A673 (cell line): ENCODE measurements around the gene TDRD5. TPM values are rescaled to one million over a fixed set of nuclear protein-coding genes. Genes with fewer than 3 reads are reported as not detected.

ENCODE experiments used
- BruUV-seq: library from RNA; stranded (reverse); fragments of 400-500 nt; replicated peaks from 2 replicates; lab custom pipeline; 2021; lab: Mats Ljungman, UMichigan
- CTCF ChIA-PET: fragments of 300-600 bp; sonication (Branson Sonifier 250); formaldehyde crosslinking; loops from one replicate; lab custom pipeline; 2022; ENCODE audit warnings: antibody characterized with exemption; lab: Charles Lee
- POLR2A ChIA-PET: fragments of 300-600 bp; sonication (Branson Sonifier 250); formaldehyde crosslinking; loops from one replicate; lab custom pipeline; 2022; ENCODE audit warnings: antibody characterized with exemption; ENCODE audit not compliant: low non-redundant PET; lab: Charles Lee
- DNase-seq: peaks from one replicate; pipeline ENCODE4 v3.0.0-alpha.2; 2015; ENCODE audit warnings: low spot score
- H3K27ac ChIP-seq: fragments of 200-600 bp; sonication (generic); 2 replicates; pipeline ENCODE4 v1.5.1; 2016; ENCODE audit warnings: mixed run types, low read depth, mild to moderate bottlenecking, mixed read lengths, antibody characterized with exemption, low read length; ENCODE audit not compliant: poor library complexity, severe bottlenecking
- H3K27me3 ChIP-seq: fragments of 200-600 bp; sonication (generic); replicated peaks from 2 replicates; pipeline ENCODE4 v1.6.1; 2017; ENCODE audit warnings: mixed run types, low read depth, mild to moderate bottlenecking, mixed read lengths, antibody characterized with exemption, low read length; ENCODE audit not compliant: insufficient read depth, poor library complexity
- H3K36me3 ChIP-seq: fragments of 200-600 bp; sonication (generic); 2 replicates; pipeline ENCODE4 v1.6.1; 2016; ENCODE audit warnings: mixed run types, mild to moderate bottlenecking, mixed read lengths, antibody characterized with exemption, low read length; ENCODE audit not compliant: insufficient read depth, poor library complexity, severe bottlenecking
- H3K4me1 ChIP-seq: fragments of 200-600 bp; sonication (generic); 2 replicates; pipeline ENCODE4 v1.6.1; 2017; ENCODE audit warnings: mixed run types, mild to moderate bottlenecking, mixed read lengths, antibody characterized with exemption, low read length; ENCODE audit not compliant: insufficient read depth, poor library complexity, severe bottlenecking
- H3K4me3 ChIP-seq: fragments of 200-600 bp; sonication (generic); 2 replicates; pipeline ENCODE4 v1.5.1; 2016; ENCODE audit warnings: low read depth, mixed run types, mild to moderate bottlenecking, mixed read lengths, low read length; ENCODE audit not compliant: poor library complexity, severe bottlenecking
- H3K9me3 ChIP-seq: fragments of 200-600 bp; sonication (generic); 2 replicates; pipeline ENCODE4 v1.6.1; 2016; ENCODE audit warnings: mixed run types, low read depth, mild to moderate bottlenecking, mixed read lengths, antibody characterized with exemption, low read length; ENCODE audit not compliant: poor library complexity, severe bottlenecking
- EZH2 ChIP-seq: fragments of 200-600 bp; sonication (generic); IDR thresholded peaks from 2 replicates; pipeline ENCODE4 v1.6.1; 2017; ENCODE audit warnings: borderline replicate concordance, low read depth, mild to moderate bottlenecking, mixed read lengths, antibody characterized with exemption, low read length; ENCODE audit not compliant: poor library complexity, severe bottlenecking
- intact Hi-C: fragments of 100-400 bp; cut with micrococcal nuclease; formaldehyde crosslinking; loops from one replicate; pipeline ENCODE4 v1.10.0; 2022; ENCODE audit not compliant: unreplicated experiment
- total RNA-seq: library from RNA; stranded (reverse); gene quantifications from 2 replicates; pipeline ENCODE4 v1.2.3, GENCODE V29; 2021
- TF ChIP-seq, protein P1 (sequence below): fragments of 300-800, 200-600 bp; sonication (generic); conservative IDR thresholded peaks from 2 replicates; pipeline ENCODE4 v1.5.1; 2017; ENCODE audit warnings: low read depth, mild to moderate bottlenecking, antibody characterized with exemption, low read length, moderate library complexity, mixed read lengths

TDRD5 gene
- total RNA-seq, 1 experiment from 2014 or later: not detected

GRCh38 chr1:179599623-179600249, 8.1 kb downstream of the TDRD5 start:
- Histone ChIP-seq H3K27ac (no peak overlapping the region), H3K4me1 (no peaks in the 10 kb centered on the region), H3K36me3 (no peaks in the 10 kb centered on the region), H3K9me3 (no peaks in the 10 kb centered on the region), H3K27me3 (peaks cover 23% of the 10 kb centered on the region), H3K4me3 (no peak overlapping the region)
- no TSS peak for BruUV-seq
- intact Hi-C loops: loop anchor here (5.0 to 10.0 kb wide), 3 partner anchors 347 to 1057 kb away; no protein-coding TSS in a partner anchor
- TF ChIP-seq, protein P1, sequence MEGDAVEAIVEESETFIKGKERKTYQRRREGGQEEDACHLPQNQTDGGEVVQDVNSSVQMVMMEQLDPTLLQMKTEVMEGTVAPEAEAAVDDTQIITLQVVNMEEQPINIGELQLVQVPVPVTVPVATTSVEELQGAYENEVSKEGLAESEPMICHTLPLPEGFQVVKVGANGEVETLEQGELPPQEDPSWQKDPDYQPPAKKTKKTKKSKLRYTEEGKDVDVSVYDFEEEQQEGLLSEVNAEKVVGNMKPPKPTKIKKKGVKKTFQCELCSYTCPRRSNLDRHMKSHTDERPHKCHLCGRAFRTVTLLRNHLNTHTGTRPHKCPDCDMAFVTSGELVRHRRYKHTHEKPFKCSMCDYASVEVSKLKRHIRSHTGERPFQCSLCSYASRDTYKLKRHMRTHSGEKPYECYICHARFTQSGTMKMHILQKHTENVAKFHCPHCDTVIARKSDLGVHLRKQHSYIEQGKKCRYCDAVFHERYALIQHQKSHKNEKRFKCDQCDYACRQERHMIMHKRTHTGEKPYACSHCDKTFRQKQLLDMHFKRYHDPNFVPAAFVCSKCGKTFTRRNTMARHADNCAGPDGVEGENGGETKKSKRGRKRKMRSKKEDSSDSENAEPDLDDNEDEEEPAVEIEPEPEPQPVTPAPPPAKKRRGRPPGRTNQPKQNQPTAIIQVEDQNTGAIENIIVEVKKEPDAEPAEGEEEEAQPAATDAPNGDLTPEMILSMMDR: peak; percentile 71
- TF ChIP-seq EZH2: no peak
- CTCF ChIA-PET: interaction anchor here (1.1 to 1.2 kb wide), 2 partner anchors 13 to 215 kb away, joined by 3 to 5 read pairs; no protein-coding TSS in a partner anchor
- DNase-seq: peak; percentile 51
- POLR2A ChIA-PET: interaction anchor here (0.6 kb wide), 1 partner anchor 378 kb away, joined by 3 read pairs; no protein-coding TSS in a partner anchor

- POLR2A ChIA-PET: no interaction called here
- no TSS peak for BruUV-seq
- intact Hi-C loops: no loop called here
- CTCF ChIA-PET: no interaction called here
- Histone ChIP-seq H3K9me3 (no peaks in the 10 kb centered on the region), H3K27ac (no peak overlapping the region), H3K36me3 (no peaks in the 10 kb centered on the region), H3K4me3 (no peak overlapping the region), H3K27me3 (peaks cover 10% of the 10 kb centered on the region), H3K4me1 (no peaks in the 10 kb centered on the region)
- no peak for TF ChIP-seq EZH2
- TF ChIP-seq, protein P1: no peak
- no peak for DNase-seq
Observed at GRCh38 chr1:179601093-179601492, 9.5 kb downstream of the TDRD5 start.

GRCh38 chr1:179612361-179612760, 20.7 kb downstream of the TDRD5 start:
- BruUV-seq: no TSS peak
- no peaks in the 10 kb centered on the region for H3K4me1 ChIP-seq

More at GRCh38 chr1:179612361-179612760, 20.7 kb downstream of the TDRD5 start:
- ChIA-PET CTCF (no interaction called here), POLR2A (no interaction called here)
- Histone ChIP-seq H3K27ac (no peak overlapping the region), H3K9me3 (no peaks in the 10 kb centered on the region), H3K4me3 (no peak overlapping the region), H3K36me3 (no peaks in the 10 kb centered on the region), H3K27me3 (peaks cover 39% of the 10 kb centered on the region)
- TF ChIP-seq, protein P1: no peak
- TF ChIP-seq EZH2: no peak
- intact Hi-C loops: no loop called here
- DNase-seq: no peak
